WTC11 (cell line): ENCODE results near the gene ZNF362.

Experiments
- CBFB ChIP-seq: sonication (generic); formaldehyde crosslinking; IDR thresholded peaks from 2 replicates; pipeline ENCODE4 v1.8.1; 2022; ENCODE audit warnings: mild to moderate bottlenecking, low read depth, missing genetic modification reagents
- E2F1 ChIP-seq: sonication (generic); formaldehyde crosslinking; IDR thresholded peaks from 2 replicates; pipeline ENCODE4 v1.8.0; 2022; ENCODE audit warnings: mild to moderate bottlenecking, missing genetic modification reagents
- FOXK1 ChIP-seq: sonication (generic); formaldehyde crosslinking; IDR thresholded peaks from 2 replicates; pipeline ENCODE4 v1.8.0; 2022; ENCODE audit warnings: mild to moderate bottlenecking, moderate library complexity, missing genetic modification reagents
- GRHL2 ChIP-seq: fragments of 250-450 bp; sonication (Bioruptor Pico); IDR thresholded peaks from 2 replicates; pipeline ENCODE4 v1.8.0; 2022; ENCODE audit warnings: mild to moderate bottlenecking, moderate library complexity; ENCODE audit not compliant: insufficient replicate concordance, severe bottlenecking
- MLX ChIP-seq: sonication (generic); formaldehyde crosslinking; IDR thresholded peaks from 2 replicates; pipeline ENCODE4 v1.8.1; 2023; ENCODE audit warnings: mild to moderate bottlenecking, missing genetic modification reagents, moderate library complexity
- NFE2L1 ChIP-seq: sonication (generic); formaldehyde crosslinking; IDR thresholded peaks from 2 replicates; pipeline ENCODE4 v1.8.1; 2023; ENCODE audit warnings: missing genetic modification reagents
- USF2 ChIP-seq: sonication (generic); formaldehyde crosslinking; IDR thresholded peaks from 2 replicates; pipeline ENCODE4 v1.8.1; 2023; ENCODE audit warnings: mild to moderate bottlenecking, missing genetic modification reagents, moderate library complexity
- ZBTB21 ChIP-seq: sonication (generic); formaldehyde crosslinking; IDR thresholded peaks from 2 replicates; pipeline ENCODE4 v1.8.1; 2023; ENCODE audit warnings: mild to moderate bottlenecking, missing genetic modification reagents, borderline replicate concordance
- TF ChIP-seq, protein P1 (sequence below): sonication (generic); formaldehyde crosslinking; IDR thresholded peaks from 2 replicates; pipeline ENCODE4 v1.8.0; 2022; ENCODE audit warnings: mild to moderate bottlenecking, missing genetic modification reagents
- TF ChIP-seq, protein P2 (sequence below): fragments of 200-600 bp; IDR thresholded peaks from 2 replicates; pipeline ENCODE4 v1.8.0; 2022; ENCODE audit warnings: antibody characterized with exemption

GRCh38 chr1:33277488-33278084 lies 21.3 kb downstream of the ZNF362 start:
- TF ChIP-seq NFE2L1 (no peak), ZBTB21 (no peak), USF2 (CRISPR knock-in tag) (no peak), E2F1 (CRISPR knock-in tag) (no peak), FOXK1 (no peak), GRHL2 (no peak), MLX (CRISPR knock-in tag) (no peak), CBFB (no peak)
- TF ChIP-seq, protein P1, sequence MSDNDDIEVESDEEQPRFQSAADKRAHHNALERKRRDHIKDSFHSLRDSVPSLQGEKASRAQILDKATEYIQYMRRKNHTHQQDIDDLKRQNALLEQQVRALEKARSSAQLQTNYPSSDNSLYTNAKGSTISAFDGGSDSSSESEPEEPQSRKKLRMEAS (CRISPR knock-in tag) = no peak
- TF ChIP-seq, protein P2, sequence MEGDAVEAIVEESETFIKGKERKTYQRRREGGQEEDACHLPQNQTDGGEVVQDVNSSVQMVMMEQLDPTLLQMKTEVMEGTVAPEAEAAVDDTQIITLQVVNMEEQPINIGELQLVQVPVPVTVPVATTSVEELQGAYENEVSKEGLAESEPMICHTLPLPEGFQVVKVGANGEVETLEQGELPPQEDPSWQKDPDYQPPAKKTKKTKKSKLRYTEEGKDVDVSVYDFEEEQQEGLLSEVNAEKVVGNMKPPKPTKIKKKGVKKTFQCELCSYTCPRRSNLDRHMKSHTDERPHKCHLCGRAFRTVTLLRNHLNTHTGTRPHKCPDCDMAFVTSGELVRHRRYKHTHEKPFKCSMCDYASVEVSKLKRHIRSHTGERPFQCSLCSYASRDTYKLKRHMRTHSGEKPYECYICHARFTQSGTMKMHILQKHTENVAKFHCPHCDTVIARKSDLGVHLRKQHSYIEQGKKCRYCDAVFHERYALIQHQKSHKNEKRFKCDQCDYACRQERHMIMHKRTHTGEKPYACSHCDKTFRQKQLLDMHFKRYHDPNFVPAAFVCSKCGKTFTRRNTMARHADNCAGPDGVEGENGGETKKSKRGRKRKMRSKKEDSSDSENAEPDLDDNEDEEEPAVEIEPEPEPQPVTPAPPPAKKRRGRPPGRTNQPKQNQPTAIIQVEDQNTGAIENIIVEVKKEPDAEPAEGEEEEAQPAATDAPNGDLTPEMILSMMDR = no peak
